Mucosa of descending colon (tissue), 3 donors: ENCODE data around the gene MYEF2. TPM values are rescaled to one million over a fixed set of nuclear protein-coding genes. Genes with fewer than 3 reads are reported as not detected.

Experiments used
- ATAC-seq: fragments of 200-7000 bp; cut with Tn5 transposase; one replicate; pipeline ENCODE4 v1.9.1; 2020; ENCODE audit warnings: mild to moderate bottlenecking, moderate library complexity
- DNase-seq, 3 donors: peaks; one replicate each; pipeline ENCODE4 v3.0.0-alpha.2; 2020
- H3K36me3 ChIP-seq: fragments of 200-600 bp; one replicate; pipeline ENCODE4 v1.8.0; 2021; ENCODE audit warnings: low read depth, mild to moderate bottlenecking
- H3K4me1 ChIP-seq: fragments of 200-600 bp; one replicate; pipeline ENCODE4 v1.8.0; 2021; ENCODE audit warnings: low read depth, mild to moderate bottlenecking
- H3K4me3 ChIP-seq: fragments of 200-600 bp; one replicate; pipeline ENCODE4 v1.8.0; 2021; ENCODE audit warnings: mild to moderate bottlenecking
- H3K9me3 ChIP-seq: fragments of 200-600 bp; one replicate; pipeline ENCODE4 v1.8.0; 2021; ENCODE audit warnings: mild to moderate bottlenecking
- CTCF ChIP-seq: fragments of 200-600 bp; IDR thresholded peaks from one replicate; pipeline ENCODE4 v1.8.0; 2022; ENCODE audit warnings: antibody characterized with exemption, mild to moderate bottlenecking
- intact Hi-C, 2 donors: fragments of 100-400 bp; cut with DNase I in 1 of 2; cut with micrococcal nuclease in 1 of 2; formaldehyde crosslinking; loops; one replicate each; pipeline versions ENCODE4 v1.11.0 to v1.11.1; 2022; cut with DNase I, micrococcal nuclease
- total RNA-seq, 3 donors: library from RNA; stranded (reverse); fragmentation: NEBNext Ultra II Directional in 2 of 3; extraction: Animal tissue kit (Norgen Biotek cat#: 25700) in 2 of 3; gene quantifications; one replicate each; pipeline versions ENCODE4 v1.2.1 to v1.2.4, GENCODE V29; 2021 to 2023
- donor health status: DM: no; HTN: no; CAD: no; lungs with moderate emphysema.
- donor health status: DM: no; HTN: no; CAD: no.
- donor health status: DM: no; HTN: yes; CAD: no.

MYEF2 gene
- total RNA-seq, 3 donors from 2014 or later, result 9.5 to 29.6 (median 14.0) TPM

- Histone ChIP-seq H3K4me1 (no peaks in the 10 kb centered on the region), H3K9me3 (no peaks in the 10 kb centered on the region), H3K4me3 (no peak within 1 kb of the TSS), H3K36me3 (no peaks in the 10 kb centered on the region)
- no peak for ATAC-seq
- no peak for TF ChIP-seq CTCF
- no peak for DNase-seq
- intact Hi-C loops, result no loop called here
Observed at GRCh38 chr15:48205981-48206380, 27.9 kb upstream of the MYEF2 start, which contains the start of gene SLC12A1. SLC12A1 (plus strand) TSS chr15:48206302; CDS start chr15:48207720, 1,418 bp downstream.

- no peaks in the 10 kb centered on the region for H3K9me3 ChIP-seq
- H3K4me3 ChIP-seq, result no peak overlapping the region
- no peaks in the 10 kb centered on the region for H3K36me3 ChIP-seq
- no peak for TF ChIP-seq CTCF
- intact Hi-C loops, result no loop called here
- DNase-seq (no peak), ATAC-seq (no peak)
- H3K4me1 ChIP-seq, result no peaks in the 10 kb centered on the region
Observed at GRCh38 chr15:48202068-48202467, 24.0 kb upstream of the MYEF2 start.

DNA sequence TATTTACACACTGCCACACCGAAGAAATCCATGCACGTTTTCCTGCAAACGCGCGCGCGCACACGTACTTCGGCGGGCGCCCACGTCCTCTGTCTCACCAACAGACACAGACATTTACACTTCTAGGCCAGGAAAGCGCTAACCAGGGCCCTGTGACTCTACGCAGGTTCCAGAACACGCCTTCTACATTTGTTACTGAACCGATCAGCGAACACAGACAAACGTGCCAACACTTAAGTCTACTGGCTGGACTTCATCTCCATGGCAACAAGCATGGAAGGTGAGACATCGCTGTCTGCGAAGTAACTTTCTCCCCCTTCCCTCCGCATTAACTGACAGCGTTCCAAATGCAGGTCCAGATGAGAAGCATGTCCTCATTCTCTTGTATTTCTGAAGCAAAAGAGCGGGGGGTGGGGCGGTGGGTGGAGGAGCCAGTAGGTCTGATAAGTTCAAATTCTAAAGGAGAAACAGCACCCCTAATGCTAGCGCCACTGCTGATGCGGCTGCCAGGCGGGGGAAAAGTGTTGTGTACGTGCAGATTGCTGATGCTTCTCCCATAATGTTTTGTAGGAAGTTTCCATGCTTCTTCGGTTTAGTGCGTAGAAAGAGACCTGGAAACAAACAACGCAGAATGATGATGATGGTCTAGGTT, 13.6 kb upstream of the MYEF2 start, which contains the start of gene CTXN2:
Gene CTXN2, plus strand, starts transcription at position 92 of the 652 bp plus-strand sequence. CDS start 9,636 bp downstream, outside the sequence.
- H3K36me3 ChIP-seq, result no peaks in the 10 kb centered on the region
- intact Hi-C loops, result no loop called here
- TF ChIP-seq CTCF, result no peak
- H3K4me3 ChIP-seq, result no peak within 1 kb of the TSS
- H3K9me3 ChIP-seq, result no peaks in the 10 kb centered on the region
- no peaks in the 10 kb centered on the region for H3K4me1 ChIP-seq
- peak; percentile 37 for ATAC-seq
- peak in 2 of 3 donors; percentile 5 to 23 for DNase-seq

GRCh38 chr15:48190932-48191573, 13.0 kb upstream of the MYEF2 start:
- H3K4me1 ChIP-seq, result no peaks in the 10 kb centered on the region
- TF ChIP-seq CTCF, result no peak
- no peak overlapping the region for H3K4me3 ChIP-seq
- intact Hi-C loops, result no loop called here
- ATAC-seq (peak; percentile 83), DNase-seq (peak; percentile 57 to 92 (median 88))
- no peaks in the 10 kb centered on the region for H3K36me3 ChIP-seq
- no peaks in the 10 kb centered on the region for H3K9me3 ChIP-seq

DNA sequence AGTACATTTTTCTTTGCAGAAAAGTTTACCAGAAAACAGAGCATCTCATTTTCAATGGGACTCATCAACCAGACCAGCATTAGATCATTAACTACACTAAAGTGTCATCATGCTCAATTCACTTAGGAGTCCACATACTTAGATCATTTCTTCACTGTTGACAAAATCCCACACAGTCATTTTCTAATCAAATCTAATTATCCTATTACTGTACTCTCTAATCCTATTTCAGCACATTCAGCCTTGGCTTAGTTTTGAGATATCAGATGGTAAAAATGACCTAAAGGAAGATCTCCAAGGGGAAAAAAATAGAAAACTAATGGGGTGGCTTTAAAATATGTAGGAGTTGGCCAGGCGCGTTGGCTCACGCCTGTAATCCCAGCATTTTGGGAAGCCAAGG, 8.2 kb upstream of the MYEF2 start:
- TF ChIP-seq CTCF, result no peak
- Histone ChIP-seq H3K9me3 (no peaks in the 10 kb centered on the region), H3K4me3 (no peak overlapping the region), H3K36me3 (no peaks in the 10 kb centered on the region), H3K4me1 (no peaks in the 10 kb centered on the region)
- no peak for ATAC-seq
- intact Hi-C loops, result no loop called here
- no peak for DNase-seq
